Renal pelvis (tissue), 4 donors: Measurements from ENCODE around the gene FGGY. TPM values are rescaled to one million over a fixed set of nuclear protein-coding genes. Genes with fewer than 3 reads are reported as not detected.

Experiments used
- DNase-seq: peaks from one replicate; pipeline ENCODE4 v3.0.0-alpha.2; 2013
- polyA plus RNA-seq, 3 donors: library from polyadenylated mRNA; unstranded; fragments of 120-200 nt; gene quantifications; one replicate each; pipeline ENCODE4 v1.2.1, GENCODE V29; 2013; ENCODE audit not compliant: insufficient read length in 3 of 3

The FGGY gene
- polyA plus RNA-seq, 3 donors, result 21.3 to 24.9 (median 23.3) TPM

DNA sequence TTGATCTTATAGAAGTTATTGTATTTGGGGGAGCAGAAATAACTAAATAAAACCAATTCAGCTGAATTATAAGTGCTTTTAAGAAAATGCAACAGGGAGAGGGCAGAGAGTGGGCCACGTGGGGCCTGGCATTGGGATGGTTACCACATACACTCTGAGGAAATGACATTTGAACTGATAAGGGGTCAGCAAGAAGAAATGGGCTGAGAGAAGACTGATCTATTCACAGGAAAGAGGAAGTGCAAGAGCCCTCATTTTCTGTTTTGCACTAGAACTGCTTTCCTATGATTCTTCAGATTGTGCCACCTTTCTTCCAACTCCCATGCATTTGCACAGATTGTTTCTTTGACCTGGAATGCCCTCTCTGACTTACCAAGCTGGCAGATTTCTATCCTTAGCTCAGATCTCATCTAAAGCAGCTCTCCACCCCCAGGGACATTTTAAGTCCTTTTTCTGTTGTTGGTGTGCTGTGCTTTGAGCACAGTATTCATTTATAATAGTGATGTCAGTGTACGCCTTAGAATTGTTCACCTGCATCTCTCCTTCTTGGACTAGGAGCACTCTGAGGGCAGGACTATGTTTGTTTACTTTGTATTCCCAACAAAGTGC, 115.9 kb downstream of the FGGY start:
- no peak for DNase-seq

- DNase-seq, result no peak
These were observed 116.4 kb downstream of the FGGY start for GRCh38 chr1:59413327-59413720.

GRCh38 chr1:59414406-59415133, 117.7 kb downstream of the FGGY start:
- no peak for DNase-seq

GRCh38 chr1:59415286-59415850, 118.5 kb downstream of the FGGY start:
- no peak for DNase-seq

GRCh38 chr1:59415881-59416280, 119.0 kb downstream of the FGGY start:
- no peak for DNase-seq

GRCh38 chr1:59417406-59417805, 120.5 kb downstream of the FGGY start:
- DNase-seq, result no peak

GRCh38 chr1:59418363-59419144, 121.7 kb downstream of the FGGY start:
- DNase-seq, result no peak

DNA sequence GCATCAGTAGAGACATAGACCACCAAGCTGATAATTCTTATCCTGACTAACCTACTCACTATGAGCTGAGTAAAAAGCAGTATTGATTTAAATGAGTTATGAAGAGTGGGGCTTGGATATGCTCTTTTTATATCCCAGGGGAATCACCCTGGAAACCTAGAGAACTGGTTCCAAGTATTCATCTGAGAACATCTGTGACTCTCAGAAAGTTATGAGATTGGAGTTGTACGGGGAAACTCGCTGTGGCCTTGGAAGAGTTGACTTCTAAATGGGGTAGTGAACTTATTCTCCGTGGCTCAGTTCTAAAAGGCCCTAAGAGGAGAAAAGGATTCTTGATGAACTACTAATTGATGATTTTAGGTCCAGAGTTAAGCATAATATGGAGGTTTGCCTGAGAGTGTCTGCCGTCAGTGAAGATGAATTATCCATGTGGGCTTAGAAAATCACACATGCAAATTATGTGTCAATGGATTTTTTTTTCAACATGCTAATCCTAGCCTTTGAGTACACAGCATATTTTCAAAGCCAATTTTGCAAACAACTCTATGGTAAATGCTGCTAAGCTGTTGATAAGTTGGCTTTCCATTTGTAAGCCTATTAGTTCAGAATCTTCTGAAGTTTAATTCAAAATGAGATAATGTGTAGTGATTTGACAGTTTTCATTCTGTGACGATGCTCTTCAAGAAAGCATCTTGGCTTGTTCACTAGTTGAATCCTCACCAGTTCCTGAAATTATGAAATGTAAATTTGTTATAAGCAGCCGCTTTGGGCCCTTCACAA, 122.7 kb downstream of the FGGY start:
- DNase-seq, result no peak

GRCh38 chr1:59421232-59421920, 124.5 kb downstream of the FGGY start:
- no peak for DNase-seq

GRCh38 chr1:59422921-59423575, 126.2 kb downstream of the FGGY start:
- no peak for DNase-seq

DNA sequence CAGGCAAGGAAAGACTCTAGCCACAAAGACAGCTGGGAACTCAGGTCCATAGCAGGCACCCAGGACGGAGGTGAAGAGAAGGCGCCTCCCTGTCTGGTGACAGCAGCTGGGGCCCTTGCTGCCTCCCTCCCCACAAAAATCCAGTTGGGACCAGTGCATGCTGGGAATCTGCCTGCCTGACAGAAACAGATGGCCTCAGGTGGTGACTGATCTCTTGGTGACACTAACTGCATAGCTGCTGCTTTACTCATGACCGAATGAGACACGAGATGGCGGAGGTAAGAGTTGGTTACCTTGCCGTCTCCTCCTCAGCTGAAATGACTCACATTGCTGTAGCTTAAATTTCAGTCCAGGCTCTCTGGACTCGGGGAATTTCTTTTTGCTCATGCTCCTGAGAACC, 130.3 kb downstream of the FGGY start:
- no peak for DNase-seq

- no peak for DNase-seq
These were observed 130.9 kb downstream of the FGGY start for GRCh38 chr1:59427784-59428183.

DNA sequence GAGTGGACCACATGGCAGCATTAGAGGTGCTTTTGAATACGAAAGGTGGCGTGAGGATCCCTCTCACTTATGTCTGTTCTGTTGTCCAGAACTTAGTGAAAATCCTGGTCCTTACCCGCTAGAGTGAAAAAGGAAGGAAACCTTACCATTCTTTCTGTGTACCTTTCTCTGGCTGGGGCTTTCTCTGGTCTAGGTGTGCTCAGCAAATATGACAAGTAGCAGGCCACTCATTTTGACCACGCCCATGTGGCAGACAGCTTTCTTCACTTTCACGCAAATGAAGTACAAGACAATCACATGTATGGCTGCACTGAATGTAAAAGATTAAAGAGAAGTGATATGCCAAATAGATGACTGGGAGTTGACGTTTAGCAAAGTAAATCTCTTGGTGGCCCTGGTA, 131.9 kb downstream of the FGGY start:
- DNase-seq, result no peak

DNA sequence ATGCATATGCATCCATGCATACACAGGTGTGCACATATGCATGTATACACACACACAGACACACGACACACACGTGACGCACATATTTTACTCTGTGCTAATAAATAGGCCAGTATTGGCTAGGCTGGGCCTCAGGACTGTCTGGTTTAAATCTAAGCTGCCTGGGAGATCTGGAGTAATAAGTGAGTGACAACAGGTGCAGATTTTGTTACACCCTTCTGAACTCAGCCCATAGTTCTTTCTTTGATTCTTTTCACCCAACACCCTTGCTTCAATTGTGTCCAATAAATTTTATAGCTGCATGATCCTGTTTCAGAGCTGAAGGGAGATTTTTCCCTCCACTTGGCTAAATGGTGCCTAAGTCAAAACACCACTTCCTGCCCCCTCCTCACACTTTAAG, 132.8 kb downstream of the FGGY start:
- no peak for DNase-seq

GRCh38 chr1:59431566-59432294, 134.8 kb downstream of the FGGY start:
- no peak for DNase-seq

- DNase-seq, result peak; percentile 55
These were observed 135.9 kb downstream of the FGGY start for GRCh38 chr1:59432531-59433439.

DNA sequence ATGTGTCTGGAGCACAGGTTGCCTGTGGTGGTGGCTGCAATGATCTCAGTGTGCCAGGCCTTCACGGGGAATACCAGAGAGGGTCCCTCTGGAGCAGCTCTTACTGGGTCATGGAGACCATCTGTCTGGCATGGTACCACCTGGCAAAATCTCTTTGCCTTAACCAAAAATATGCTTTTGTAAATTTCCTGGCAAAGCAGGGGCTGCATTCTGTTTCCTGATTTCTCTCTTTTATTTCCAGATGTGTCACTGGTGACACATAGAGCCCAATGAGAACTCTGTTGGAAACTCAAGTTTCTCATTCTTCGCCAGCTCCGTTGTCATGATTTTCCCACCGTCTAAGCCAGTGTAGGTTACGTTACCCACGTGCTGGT, 136.5 kb downstream of the FGGY start:
- no peak for DNase-seq

DNA sequence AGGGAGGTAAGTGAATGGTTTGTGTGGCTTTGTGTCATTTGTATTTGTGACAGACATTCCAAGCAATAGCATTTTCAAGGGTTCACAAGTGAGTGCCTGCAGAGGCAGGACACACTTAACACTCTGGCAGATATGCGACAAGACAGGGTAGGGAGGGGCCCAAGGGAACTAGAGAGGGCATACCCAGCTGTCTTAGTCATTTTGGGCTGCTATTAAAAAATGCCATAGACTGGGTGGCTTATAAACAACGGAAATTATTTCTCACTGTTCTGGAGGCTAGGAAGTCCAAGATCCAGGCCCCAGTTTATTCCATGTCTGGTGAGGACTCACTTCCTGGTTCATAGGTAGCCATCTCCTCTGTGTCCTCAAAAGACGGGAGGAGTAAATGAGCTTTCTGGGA, 137.4 kb downstream of the FGGY start:
- DNase-seq, result no peak

- no peak for DNase-seq
These were observed 139.7 kb downstream of the FGGY start for GRCh38 chr1:59436637-59437036.
